NCI-H1417 treated with DMSO at 0.1 percent for 48 hours (cell line): ENCODE data around the gene PRKCZ.

Experiments
- DNase-seq: peaks from one replicate; lab custom pipeline; 2025; lab: John Stamatoyannopoulos, UW

The PRKCZ gene

DNA sequence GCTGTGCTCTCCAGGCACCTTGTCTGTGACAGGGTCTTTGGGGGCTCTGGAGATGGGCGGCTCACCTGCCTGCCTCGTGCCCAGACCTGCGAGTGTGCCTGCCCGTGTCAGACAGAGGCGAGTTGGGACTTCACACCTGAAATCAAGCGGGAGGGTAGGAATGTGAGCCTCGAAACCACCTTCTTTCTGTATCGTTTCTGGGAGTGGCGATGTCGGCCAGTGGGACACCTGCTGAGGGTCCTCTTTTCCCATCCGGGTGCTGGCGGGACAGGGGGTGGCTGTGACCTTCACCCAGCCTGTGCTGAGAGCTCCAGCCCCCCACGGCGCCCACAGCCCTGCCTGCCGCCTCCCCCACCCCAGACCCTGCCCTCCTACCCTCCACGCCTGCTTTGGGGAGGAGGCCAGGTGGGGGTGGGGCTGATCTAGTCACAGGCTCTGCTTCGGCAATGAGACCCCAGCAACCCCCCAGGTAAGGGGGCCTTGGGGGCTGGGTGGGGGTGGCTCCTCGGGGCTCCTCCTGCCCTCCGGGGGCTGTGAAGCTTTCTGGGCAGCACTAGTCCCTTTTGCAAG is 160.0 kb downstream of the PRKCZ start:
- no peak for DNase-seq

DNA sequence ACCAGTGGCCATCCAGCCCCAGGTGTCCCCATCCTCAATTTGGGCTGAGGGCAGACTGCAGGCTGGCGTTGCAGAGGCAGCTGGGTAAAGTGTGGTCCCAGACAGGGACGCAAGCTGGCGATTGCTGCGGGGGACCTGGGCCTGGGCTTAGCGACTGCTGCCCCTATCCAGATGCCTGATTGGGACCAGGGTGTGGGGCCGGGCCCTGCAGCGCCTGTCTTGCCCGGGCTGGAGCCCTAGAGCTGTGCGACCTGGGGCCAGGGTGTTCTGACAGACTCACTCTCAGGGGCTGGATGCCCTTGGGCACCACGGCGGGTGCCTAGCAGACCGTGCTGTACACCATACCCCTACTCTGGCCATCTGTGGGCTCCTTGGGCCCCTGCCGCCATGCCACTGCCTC is 160.6 kb downstream of the PRKCZ start:
- DNase-seq, result no peak

DNA sequence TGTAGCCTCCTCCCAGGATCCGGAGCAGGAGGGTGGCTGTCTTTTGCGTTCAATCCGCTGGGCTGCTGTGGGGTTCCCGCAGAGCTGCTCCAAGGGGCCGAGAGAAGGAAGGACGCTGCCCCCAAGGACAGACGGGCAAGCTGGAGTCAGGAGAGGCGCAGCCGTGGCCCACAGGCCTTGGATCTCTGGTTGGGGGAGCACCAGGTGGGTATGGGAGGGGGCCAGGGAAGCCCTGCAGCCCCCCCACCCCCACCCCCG is 162.0 kb downstream of the PRKCZ start:
- no peak for DNase-seq

DNA sequence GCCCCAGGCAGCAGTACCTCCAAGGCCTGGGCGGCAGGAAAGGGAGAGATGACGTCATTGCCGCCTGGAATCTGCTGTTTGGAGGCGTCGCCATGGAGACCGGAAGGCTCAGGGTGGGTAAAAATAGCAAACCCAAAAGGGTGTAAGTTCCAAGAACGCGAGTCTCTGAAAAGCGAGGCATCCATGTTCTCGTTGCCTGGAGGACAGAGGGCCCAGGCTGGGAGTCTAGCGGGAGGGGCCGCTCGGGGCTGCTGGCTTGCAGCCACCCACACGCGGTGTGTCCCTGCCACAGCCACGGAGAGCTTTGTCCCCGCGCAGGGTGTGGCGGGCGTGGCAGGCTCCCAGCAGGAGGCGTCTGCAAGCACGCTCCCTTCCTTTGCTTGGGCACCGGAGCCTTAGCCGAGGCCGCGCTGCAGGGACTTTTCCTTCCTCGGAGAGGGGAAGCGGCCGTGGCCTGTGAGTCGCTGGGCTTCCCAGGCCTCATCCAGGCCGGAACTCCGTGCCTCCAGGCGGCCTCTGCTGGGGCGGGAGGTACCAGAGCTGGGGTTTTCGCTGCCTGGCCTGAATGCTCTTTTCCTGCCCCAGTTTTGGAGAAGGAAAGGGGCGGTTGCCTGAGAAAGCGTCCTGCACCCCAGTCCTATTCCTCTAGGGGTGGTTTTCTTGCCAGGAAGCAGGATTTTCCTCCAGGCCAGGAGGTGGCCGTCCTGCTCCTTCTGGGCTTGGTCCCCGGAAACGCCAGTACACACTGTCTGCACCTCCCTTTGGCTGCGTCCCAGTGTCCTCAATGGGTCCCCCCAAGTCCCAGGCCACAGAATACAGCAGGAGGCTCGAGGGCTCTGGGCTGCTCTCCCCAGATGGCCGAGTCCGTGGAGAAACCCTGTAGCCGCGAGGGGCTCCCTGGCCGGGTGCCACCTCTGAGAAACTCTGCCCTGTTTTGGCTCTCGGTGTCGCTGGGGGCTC is 162.6 kb downstream of the PRKCZ start:
- DNase-seq, result no peak

DNA sequence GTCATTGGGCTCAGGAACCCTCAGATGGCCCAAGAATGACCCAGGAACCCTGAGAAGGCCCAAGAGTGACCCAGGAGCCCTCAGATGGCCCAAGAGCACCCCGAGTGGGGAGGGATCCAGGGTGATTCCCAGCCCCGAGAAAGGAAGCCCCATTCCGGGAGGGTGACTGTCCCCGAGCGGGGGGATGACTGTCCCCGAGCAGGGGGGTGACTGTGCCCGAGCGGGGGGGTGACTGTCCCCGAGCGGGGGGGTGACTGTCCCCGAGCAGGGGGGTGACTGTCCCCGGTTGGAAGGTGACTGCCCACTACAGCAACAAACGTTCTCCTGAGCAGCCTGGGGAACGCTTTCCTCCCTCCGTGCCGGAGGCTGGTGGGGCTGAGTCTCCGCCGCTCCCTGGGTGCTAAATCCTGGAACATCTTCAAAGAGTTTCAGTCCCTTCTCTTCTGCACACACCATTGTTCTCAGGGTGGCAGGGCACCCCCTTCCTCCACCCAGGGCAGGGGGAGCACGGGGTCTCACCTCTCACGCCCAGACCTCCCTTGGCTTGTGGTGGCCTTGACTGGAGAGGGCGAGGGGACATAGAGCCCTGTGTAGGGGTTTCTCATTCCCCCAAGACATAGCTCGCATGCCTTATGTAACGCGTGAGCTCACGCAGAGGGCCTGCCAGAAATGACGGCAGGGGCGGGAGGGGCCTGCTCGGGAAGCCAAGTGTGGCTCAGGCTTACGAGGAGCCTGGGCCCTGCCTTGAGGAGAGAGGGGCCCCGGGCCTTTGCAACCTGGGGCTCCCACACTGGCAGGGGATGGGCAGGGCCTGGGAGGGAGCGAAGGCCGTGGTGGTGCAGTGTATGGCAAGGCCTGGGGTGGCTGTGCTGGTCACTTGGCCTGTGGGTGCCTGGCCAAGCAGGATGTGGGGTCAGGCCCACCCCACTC is 163.6 kb downstream of the PRKCZ start:
- DNase-seq, result no peak

DNA sequence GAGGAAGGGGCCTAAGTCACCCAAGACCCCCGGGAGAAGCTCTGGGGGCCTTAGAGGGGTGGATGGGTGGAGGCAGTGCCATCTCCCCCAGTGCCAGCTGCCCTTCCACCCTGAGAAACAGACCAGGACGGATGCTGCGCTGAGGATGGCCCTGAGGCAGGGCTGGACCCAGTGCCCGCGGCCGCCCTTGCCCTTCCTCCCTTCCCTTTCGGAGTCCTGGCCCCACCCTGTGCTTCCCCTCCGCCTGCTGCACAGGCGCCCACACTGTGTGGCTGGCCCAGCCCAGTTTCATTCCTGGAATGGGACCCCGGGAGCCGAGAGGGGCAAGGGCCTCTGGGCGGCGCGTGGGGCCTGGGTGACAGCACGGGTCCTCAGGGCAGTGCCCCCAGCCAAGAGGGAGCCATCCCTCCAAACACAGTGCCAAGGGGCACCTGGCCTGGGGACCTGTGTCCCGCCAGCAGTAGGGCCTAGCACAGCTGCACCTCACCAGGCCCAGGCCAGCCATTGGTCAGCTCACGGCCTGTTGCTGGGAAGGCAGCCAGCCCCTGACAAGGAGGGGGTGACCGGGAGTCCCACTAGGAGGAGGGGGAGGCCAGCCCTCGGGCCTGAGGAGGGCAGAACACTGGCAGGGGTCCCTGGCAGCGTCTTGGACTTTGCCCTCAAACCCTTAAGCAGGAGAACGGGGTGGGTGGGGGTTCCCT is 164.5 kb downstream of the PRKCZ start:
- DNase-seq, result no peak

DNA sequence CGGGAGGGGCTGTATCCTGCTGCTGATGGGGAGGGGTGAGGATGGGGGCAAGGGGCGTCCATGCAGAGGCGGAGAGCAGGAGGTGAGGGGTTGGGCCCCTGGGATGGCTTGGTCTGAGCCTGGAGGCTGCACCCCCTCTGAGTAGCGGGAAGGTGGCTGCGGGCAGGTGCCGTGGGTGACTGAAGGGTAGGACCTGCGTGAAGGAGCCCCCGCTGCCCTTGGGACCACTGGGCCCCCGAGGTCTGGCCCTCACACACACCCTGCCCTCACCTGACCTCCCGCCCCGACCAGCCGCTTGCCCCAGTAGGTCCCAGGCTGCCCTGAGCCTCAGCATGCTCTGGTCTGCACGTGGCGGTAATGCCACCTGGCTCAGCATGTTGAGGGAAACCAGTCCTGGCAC is 165.1 kb downstream of the PRKCZ start:
- no peak for DNase-seq

DNA sequence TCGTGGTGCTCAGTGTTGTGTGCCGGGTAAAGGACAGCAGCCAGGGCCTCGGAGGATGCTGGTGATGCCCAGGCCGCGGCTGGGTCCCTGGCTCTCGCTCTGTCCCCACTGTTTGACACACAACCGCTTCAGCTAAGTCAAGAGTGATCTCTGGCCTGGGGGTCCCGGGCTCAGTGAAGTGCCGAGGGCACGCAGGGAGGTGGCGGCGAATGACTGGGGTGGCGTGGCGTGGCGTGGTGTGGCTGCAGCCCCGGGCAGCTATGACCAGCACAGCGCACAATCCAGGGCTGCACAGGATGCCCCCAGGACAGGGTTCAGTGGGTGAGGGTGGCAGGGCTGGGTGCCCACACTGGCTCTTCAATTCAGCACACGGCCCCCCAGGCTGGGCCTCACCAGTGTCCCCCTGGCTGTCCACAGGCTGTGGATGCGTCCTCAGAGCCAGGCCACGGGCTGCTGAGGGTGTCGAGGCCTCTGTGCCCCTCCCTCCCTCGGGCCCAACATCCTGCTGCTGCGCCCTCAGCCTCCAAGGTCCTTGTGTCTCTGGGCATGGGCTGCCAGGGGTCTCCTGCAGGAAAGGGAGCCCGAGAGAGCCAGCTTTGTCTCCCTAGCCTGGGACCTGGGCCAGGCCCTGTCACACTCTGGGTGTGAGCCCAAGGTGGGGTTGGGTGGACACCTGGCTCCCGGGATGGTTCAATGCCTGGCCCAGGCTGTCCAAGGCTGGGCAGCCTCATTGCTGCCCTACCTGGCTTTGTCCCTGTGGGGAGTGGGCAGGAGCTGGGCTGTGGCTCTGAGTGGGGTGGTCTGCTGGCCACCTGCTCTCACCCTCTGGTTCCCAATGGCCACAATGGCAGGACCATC is 165.9 kb downstream of the PRKCZ start:
- no peak for DNase-seq

DNA sequence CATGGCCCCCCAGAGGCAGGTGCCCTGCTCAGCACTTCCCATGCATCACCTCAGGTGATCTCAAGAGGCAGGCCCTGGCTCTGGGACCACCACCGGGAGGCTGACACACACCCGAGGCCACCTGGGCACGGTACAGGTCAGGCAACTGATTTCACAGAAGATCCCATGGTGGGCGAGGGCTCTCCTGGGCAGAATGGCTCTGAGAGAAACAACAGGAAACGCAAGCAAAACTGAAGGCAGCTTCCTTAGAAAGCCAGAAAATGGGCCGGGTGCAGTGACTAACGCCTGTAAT is 166.5 kb downstream of the PRKCZ start:
- no peak for DNase-seq

DNA sequence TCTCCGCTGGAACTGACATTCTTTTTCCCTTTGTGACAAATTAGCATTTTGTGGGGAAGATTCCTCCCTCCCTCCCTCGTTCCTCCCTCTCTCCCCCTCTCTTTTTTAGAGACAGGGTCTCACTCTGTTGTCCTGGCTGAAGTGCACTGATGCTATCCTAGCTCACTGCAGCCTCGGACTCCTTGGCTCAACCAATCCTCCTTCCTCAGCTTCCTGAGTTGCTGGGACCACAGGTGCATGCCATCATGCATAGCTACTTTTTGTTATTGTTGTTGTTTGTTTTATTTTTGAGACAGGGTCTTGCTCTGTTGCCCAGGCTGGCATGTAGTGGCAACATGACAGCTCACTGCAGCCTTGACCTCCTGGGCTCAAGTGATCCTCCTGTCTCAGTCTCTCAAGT is 171.1 kb downstream of the PRKCZ start:
- no peak for DNase-seq

DNA sequence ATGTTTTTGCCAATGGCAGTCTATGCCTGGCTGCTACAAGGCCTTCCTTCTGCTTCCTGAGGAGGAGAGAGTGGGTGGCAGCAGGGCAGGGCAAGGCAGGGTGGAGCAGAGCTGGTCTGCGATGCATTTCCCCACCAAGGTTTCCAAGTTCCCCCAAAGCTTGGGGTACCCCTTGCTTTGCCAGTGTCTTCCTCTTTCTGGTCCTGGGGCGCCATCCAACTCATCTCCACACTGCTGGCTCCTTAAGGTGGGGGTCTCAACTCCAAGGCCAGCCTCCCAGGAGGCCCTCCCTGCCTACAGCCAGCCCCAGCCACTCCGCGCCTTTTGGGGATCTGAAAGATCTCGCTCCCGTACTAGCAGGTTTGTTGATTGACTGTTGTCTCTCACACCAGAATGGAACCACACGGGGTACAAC is 174.0 kb downstream of the PRKCZ start:
- no peak for DNase-seq

DNA sequence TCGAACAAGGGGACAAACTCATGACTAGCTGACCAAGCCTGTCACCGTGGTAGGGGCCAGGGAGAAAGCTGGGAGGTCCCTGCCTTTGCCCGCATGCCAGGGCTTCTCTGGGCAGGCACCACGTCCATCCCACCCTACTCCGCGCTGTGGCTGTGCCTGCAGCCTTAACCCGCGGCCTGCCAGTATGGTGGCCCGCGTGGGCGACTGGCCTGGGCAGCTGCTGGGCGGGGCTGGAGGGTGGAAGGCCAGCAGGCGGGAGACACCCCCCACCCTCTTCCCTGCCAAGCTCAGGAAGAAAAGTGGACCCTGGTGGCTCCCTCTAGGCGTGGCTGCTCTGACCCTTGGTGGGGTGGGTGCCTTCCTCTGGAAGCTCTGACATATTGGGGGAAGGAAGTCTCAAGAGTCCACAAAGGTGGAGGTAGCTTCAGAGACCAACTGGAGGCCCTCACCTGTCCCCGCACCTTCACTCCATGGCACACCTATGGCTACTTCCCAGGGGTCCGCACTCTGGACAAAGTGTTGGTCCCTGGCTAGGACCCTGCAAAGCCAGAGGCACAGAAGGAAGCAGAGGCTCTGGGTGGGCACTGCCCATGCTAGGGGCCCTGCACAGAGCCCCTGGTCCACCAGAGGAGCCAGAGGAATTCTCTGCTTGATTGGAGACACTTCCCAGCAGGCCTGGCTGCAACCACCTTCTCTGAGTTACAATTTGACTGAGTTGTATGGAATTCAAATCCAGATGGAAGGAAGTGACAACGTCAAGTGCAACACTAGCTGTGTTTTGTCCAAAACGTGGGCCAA is 174.6 kb downstream of the PRKCZ start:
- DNase-seq, result no peak

DNA sequence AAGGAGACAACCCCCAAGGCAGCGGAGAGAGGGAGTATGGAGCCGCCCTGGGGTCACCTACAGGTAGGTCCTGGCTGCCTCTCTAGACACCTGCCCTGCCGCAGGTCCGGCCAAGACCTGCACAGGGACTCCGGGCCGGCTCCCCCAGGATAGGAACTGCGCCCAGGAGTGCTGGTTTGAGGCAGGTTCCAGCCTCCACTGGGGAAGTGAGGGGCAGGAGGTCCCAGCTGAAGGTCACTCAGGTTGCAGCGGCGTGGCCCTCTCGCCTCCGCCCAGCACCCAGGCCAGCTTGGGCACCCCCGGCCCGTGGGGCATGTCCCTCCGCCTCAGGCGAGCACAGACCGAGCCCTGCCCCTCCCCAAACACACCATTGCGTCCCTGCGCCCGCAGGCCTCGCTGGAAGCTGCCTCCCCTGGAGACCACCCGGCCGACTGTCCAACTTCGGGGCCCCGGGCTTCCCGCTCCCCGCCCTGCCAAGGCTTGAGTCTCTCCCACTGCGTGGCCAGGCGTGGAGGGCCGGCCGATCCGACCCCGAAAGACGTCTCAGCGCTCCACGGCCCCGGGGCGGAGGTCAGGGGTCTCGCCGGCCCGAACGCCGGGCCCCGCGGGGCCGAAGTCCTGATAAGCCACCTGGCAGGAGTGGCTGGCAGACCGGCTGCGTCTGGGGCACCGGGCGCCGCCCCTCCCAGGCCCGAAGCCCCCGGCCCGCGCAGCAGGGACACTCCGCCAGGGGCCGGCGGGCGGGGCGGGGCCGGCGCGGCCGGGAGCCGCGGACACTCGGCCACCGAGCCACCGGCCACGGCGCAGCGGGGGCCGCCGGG is 176.5 kb downstream of the PRKCZ start:
- no peak for DNase-seq

DNA sequence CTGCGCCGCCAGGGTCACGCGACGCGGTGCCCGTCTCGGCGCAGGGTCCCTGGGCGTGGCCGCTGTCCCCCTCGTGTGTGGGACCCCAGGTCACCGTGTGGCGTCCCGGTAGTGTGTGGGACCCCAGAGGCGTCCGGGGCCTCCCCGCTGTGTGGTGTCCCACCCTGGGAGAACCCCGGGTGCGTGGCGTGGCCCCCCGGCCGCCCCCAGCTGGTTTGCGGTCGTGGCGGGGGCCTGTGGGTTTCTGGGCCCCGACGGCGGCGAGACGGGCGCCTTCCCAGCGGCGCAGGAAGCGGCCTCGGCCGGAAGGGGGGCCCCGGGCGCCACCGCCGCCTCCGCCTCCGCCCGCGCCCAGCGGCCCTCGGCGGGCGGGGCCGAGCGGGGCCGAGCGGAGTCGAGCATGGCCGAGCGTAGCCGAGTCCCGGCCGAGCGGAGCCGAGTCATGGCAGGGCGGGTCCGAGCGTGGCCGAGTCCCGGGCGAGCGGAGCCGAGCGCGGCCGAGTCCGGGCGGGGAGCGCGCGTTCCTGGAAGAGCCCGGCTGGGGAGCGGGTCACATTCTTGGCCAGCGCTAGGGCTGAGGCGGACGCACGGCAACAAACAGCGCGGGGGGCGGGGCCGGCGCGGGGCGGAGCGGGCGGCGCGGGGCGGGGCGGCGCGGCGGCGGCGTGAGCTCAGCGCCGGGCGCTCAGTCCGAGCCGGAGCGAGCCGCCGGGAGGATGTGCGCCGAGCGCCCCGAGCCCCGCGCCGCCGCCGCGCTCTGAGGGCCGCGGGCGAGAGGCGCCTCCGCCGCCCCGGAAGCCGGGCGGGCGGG is 177.3 kb downstream of the PRKCZ start:
- peak; percentile 62 for DNase-seq

DNA sequence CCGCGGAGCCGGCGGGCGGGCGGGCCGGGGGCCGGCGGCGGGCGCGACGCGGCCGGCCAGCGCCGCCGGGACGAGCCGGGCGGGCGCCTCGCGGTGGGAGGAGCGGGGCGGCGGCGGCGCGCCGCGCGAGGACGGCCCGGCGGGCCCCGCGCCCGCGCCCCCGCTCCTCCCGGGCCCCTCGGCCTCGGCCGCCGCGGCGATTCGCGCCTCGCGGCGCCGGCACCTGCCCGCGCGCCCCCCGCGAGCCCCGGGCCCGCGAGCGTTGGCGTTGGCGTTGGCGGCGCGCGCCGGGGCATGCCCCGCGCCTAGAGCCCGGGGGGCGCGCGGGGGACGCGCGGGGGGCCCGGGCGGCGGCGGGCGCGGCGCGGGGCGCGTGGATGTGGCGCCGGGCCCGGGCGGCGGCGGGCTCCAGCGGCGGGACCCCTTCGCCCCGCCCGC is 178.0 kb downstream of the PRKCZ start, which contains the start of gene SKI:
SKI (plus strand) TSS at position 163 of the 438 bp plus-strand sequence. CDS start 448 bp downstream, outside the sequence.
- no peak for DNase-seq

DNA sequence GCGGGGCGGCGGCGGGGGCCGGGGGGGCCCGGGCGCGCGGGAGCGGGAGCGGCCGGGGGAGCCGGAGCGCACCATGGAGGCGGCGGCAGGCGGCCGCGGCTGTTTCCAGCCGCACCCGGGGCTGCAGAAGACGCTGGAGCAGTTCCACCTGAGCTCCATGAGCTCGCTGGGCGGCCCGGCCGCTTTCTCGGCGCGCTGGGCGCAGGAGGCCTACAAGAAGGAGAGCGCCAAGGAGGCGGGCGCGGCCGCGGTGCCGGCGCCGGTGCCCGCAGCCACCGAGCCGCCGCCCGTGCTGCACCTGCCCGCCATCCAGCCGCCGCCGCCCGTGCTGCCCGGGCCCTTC is 178.5 kb downstream of the PRKCZ start:
- DNase-seq, result no peak

DNA sequence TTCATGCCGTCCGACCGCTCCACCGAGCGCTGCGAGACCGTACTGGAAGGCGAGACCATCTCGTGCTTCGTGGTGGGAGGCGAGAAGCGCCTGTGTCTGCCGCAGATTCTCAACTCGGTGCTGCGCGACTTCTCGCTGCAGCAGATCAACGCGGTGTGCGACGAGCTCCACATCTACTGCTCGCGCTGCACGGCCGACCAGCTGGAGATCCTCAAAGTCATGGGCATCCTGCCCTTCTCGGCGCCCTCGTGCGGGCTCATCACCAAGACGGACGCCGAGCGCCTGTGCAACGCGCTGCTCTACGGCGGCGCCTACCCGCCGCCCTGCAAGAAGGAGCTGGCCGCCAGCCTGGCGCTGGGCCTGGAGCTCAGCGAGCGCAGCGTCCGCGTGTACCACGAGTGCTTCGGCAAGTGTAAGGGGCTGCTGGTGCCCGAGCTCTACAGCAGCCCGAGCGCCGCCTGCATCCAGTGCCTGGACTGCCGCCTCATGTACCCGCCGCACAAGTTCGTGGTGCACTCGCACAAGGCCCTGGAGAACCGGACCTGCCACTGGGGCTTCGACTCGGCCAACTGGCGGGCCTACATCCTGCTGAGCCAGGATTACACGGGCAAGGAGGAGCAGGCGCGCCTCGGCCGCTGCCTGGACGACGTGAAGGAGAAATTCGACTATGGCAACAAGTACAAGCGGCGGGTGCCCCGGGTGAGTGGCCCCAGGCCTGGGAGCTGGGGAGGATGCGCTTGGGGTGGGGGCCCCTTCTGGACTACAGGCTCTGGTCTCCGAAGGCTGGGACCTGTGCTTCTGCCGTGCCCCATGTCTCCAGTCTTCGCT is 179.0 kb downstream of the PRKCZ start:
- peak; percentile 8 for DNase-seq
